ENCODE measurements around the gene ANKRD44.

DNA sequence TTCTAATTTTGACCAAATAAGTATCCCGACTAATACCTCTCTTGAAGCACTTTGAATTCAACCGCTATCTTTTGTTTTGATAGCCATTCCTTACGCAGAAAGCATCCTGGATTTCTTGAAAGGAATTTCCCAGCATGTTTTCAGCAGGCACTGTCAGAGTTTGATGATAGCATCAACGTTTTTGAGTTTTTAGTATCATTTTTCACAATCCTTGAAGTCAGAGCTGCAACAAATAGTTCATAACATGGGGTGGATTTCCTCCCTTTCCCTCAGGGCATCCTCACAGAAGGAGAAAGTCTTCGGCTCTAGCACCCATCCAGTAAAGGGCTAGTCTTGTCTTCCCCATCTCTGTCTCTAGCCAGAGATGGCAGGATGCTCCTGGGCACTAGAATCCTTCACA lies 46.2 kb downstream of the ANKRD44 start:
- TF ChIP-seq, protein P1, sequence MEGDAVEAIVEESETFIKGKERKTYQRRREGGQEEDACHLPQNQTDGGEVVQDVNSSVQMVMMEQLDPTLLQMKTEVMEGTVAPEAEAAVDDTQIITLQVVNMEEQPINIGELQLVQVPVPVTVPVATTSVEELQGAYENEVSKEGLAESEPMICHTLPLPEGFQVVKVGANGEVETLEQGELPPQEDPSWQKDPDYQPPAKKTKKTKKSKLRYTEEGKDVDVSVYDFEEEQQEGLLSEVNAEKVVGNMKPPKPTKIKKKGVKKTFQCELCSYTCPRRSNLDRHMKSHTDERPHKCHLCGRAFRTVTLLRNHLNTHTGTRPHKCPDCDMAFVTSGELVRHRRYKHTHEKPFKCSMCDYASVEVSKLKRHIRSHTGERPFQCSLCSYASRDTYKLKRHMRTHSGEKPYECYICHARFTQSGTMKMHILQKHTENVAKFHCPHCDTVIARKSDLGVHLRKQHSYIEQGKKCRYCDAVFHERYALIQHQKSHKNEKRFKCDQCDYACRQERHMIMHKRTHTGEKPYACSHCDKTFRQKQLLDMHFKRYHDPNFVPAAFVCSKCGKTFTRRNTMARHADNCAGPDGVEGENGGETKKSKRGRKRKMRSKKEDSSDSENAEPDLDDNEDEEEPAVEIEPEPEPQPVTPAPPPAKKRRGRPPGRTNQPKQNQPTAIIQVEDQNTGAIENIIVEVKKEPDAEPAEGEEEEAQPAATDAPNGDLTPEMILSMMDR (IDR thresholded peaks at IDR 0.05; ENCODE audit: borderline replicate concordance, extremely low read depth, low read length, poor library complexity, severe bottlenecking), result no peak
- no peak for TF ChIP-seq EZH2 (IDR thresholded peaks at IDR 0.05; ENCODE audit: borderline replicate concordance, low read depth, low read length, severe bottlenecking)
